Measurements from ENCODE around the gene TMEM132D.

TMEM132D gene

GRCh38 chr12:129423041-129423580 lies 480.7 kb downstream of the TMEM132D start:
- Histone ChIP-seq H3K27ac (ENCODE audit: extremely low read depth, low read depth, low read length) (no peak overlapping the region), H3K4me1 (ENCODE audit: control insufficient read depth, insufficient read depth, low read length) (no peaks in the 10 kb centered on the region), H3K4me3 (ENCODE audit: low read depth, low read length) (no peak overlapping the region), H3K36me3 (ENCODE audit: control insufficient read depth in 2 of 2, insufficient read depth in 1 of 2, low read length in 2 of 2) (no peaks in the 10 kb centered on the region), H3K9me3 (ENCODE audit: control insufficient read depth, insufficient read depth, low read depth, low read length) (no peaks in the 10 kb centered on the region)
- no peak for TF ChIP-seq ZBTB49 (tag by site-specific recombination; IDR thresholded peaks at IDR 0.05; ENCODE audit: low read depth)
- no peak for TF ChIP-seq ZNF426 (tag by site-specific recombination; IDR thresholded peaks at IDR 0.05)
- no peak for TF ChIP-seq ZNF548 (tag by site-specific recombination; IDR thresholded peaks at IDR 0.05)
- TF ChIP-seq ZNF596 (tag by site-specific recombination; IDR thresholded peaks at IDR 0.05), result no peak
- TF ChIP-seq OVOL3 (tag by site-specific recombination; IDR thresholded peaks at IDR 0.05), result no peak
- no peak for TF ChIP-seq ZSCAN18 (tag by site-specific recombination; IDR thresholded peaks at IDR 0.05)
- no peak for TF ChIP-seq ZNF843 (tag by site-specific recombination; IDR thresholded peaks at IDR 0.05)
- no peak for TF ChIP-seq ZNF140 (tag by site-specific recombination; IDR thresholded peaks at IDR 0.05)
- no peak for TF ChIP-seq ZNF18 (tag by site-specific recombination; IDR thresholded peaks at IDR 0.05)
- no peak for TF ChIP-seq ZNF26 (tag by site-specific recombination; IDR thresholded peaks at IDR 0.05)
- no peak for TF ChIP-seq ZNF398 (tag by site-specific recombination; IDR thresholded peaks at IDR 0.05)
- TF ChIP-seq ZNF701 (tag by site-specific recombination; IDR thresholded peaks at IDR 0.05), result no peak
- TF ChIP-seq SP2 (tag by site-specific recombination; IDR thresholded peaks at IDR 0.05), result no peak
- no peak for TF ChIP-seq ZNF624 (tag by site-specific recombination; IDR thresholded peaks at IDR 0.05)
- TF ChIP-seq ZNF610 (tag by site-specific recombination; IDR thresholded peaks at IDR 0.05; ENCODE audit: borderline replicate concordance), result no peak
- no peak for TF ChIP-seq KLF16 (tag by site-specific recombination; IDR thresholded peaks at IDR 0.05)
- TF ChIP-seq ZBTB26 (tag by site-specific recombination; optimal IDR thresholded peaks at IDR 0.05), result no peak
- TF ChIP-seq ZNF521 (tag by site-specific recombination; IDR thresholded peaks at IDR 0.05), result no peak
- no peak for TF ChIP-seq ZNF433 (tag by site-specific recombination; IDR thresholded peaks at IDR 0.05; ENCODE audit: low read depth)
- no peak for TF ChIP-seq ZNF16 (tag by site-specific recombination; IDR thresholded peaks at IDR 0.05; ENCODE audit: low read depth)
- CTCF ChIA-PET, result no interaction called here
- POLR2A ChIA-PET, result no interaction called here

All from HEK293 (cell line).